Hippocampal formation (tissue), 2 donors: Measurements from ENCODE around the gene CEP112.

Experiments
- DNase-seq, 2 donors: peaks; one replicate each; lab custom pipeline; 2025; lab: John Stamatoyannopoulos, UW

CEP112 gene

DNA sequence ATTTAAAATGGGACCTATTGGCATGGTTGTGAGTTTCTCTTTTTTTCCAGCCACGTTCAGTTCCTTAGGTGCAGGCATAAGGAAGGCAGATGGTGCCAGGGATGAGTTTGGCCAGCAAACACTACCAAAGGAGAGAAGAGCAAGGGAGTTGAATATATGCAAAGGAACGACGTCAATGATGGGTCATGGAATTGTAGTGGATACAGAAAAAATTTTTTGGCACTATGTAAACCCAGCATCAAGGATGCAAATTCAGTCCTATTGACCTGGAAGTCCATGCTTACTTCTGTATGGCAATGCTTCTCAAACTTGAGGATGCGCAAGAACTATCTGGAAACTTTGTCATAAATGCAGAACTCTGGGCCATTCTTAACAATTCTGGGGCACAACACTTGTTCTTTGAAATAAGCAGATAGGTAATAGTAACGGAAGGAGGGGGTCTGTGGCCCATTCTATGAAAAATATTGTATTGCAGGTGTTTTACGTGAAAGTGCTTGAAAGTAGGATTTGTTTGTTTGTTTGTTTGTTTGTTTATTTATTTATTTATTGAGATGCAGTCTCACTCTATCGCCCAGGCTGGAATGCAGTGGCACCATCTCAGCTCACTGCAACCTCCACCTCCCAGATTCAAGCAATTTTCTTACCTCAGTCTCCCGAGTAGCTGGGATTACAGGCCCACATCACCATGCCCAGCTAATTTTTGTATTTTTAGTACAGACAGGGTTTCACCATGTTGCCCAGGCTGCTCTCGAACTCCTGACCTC is 19.3 kb upstream of the CEP112 start:
- DNase-seq, result no peak

DNA sequence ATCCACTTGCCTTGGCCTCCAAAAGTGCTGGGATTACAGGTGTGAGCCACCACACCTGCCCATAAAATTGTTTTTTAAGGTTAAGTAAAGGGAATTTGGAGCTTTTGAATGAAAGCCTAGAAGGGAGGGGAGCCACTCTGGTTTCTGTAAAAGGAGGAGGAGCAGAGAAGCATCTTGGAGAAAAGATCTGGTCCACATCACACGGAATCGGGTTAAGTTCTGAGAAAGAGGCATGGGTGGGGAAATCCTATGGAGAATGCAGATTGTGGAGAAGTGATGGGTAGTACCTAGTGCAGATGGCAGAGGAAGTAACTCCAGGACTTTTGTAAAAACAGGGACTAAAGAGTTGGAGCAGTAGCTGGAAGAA is 18.3 kb upstream of the CEP112 start:
- DNase-seq, result no peak

DNA sequence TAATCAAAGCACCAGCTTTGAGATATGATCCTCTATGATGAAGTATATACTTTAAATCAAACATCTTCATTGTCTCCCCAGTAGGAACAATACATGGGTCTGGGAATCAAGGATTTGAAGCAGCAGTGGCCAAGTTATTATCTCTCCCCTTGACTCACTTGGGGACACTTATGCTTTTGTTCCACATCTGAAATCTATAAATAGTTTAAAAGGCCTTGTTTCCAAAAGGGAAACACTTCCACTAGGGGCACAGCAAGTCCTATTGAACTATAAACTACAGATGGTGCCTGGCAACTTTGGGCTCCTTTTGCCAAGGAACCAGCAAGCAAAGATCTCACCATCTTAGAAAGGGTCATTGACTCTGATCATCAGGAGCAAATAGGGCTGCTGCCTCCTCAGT is 16.0 kb upstream of the CEP112 start:
- DNase-seq, result no peak

DNA sequence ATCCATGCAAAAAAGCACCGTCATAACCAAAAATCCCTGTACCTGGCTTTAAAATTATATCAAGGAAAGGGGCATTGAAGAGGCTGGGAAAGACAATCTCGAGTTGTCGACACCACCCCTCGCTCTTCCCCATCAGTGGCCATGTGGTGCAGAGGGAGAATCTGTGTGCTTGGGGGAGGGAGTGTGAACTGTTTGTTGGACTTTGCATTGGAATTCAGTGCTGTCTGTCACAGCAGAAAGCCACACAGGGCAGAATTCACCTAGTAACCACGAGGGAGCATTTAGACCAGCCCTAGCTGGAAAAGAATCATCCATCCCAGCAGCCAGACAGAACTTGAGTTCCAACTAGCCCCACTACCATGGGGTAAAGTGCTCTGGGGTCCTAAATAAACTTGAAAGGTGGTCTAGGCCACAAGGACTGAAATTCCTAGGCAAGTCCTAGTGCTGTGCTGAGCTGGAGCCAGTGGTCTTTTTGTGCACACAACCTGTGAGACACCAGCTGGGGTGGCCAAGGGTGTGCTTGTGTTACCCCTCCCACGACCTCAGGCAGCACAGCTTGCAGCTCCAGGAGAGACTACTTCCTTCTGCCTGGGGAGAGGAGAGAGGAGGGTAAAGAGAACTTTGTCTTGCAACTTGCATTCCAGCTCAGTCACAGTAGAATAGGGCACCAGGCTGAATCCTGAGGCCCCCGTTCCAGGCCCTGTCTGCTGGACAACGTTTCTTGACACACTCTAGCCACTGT is 11.5 kb upstream of the CEP112 start:
- no peak for DNase-seq

DNA sequence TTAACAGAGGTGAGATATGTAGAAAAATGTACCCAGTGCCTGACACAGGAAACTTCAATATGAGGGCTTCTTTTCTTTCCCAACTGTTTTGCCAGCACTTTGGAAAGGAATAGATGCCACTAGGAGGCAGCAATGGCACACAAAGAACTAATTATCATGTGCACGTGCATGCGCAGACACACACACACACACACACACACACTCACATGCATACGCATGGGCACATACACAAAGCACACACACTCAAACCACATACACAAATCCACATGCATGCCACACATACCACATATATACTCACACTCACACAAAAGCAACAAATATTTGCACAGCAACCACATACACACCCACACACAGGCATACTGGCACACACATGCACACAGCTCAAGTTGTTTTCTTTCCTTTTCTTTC is 8.8 kb upstream of the CEP112 start:
- DNase-seq, result peak; percentile 12 to 15

DNA sequence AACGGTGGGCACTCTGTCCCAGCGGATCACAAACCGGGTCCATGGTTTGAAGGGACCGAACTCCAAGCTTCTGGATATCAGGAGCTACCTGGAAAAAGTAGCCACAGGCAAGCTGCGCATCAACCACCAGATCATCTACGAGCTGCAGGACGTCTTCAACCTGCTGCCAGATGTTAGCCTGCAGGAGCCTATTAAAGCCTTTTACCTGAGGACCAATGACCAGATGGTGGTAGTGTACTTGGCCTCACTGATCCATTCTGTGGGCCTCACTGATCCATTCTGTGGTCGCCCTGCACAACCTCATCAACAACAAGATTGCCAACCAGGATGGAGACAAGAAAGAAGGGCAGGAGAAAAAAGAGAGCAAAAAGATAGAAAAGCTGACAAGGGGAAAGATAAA is 6.3 kb upstream of the CEP112 start:
- no peak for DNase-seq

DNA sequence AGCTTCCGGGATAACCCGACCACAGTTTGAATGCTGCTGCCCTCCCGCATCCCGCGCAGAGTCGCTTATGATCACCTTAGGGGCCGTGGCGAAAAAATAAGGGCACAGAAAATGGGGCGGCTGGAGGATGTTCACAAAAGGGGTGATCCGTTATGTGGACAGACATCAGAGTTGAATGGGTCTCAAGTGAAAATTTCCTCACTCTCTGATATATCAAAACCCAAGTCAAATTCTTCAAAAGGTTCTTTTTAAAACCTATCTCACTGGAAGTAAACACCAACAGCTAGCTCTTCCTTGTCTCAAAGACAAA is 400 bp upstream of the CEP112 start:
- DNase-seq, result no peak

DNA sequence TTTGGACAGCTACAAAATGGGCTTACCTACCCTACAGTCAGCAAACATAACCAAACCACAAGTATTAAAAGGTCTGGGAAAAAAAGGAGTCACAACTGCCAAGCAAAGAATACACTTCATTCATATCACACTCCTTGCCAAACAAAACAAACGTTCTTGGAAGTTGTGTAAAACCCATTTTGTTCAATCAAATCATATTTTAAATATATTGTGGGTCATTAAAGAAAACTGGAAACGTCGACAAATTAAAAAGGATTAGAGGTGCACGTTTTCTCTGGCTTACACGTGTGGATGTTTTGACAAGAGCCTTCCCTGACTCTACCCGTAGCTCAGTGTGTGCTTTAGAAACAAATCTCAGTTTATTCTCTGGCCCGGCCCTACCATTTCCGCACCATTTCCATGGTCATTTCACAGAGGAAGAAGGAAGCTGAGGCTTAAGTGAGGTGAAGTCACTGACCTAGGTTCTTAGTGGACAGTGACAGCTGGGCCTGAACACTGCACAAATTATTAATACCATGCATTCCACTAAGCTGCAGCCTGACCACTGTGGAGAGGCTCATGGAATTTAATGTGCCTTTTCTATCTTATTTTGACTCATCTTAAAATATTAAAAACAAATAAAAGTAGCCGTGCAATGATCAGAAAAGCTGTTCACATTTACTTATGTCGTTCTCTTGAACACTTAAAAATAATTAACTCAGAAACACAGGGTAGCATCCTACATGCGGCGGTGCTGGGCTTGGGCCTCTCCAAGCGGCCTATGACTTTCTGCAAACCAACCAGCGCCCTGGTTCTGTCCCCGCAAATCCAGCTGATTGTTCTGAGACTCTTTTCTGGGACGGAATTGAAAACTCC is 968 bp downstream of the CEP112 start:
- no peak for DNase-seq

DNA sequence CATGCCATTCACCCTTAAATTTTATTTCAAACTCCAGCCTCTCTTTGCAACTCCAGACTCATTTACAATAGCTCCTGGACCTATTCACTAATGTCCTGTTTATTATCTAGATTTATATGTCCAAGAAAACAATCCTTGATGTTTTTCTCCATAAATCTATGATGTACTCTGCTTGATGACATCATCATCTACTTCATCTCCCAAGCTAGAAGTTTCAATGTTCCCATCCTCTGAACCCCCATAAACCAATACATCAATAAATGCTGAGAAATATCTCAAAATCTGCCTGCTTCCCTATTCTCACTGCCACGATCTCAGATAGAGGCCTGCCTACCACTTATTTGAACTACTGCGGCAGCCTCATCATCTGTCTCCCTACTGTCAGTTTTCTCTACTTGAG is 4.2 kb downstream of the CEP112 start:
- no peak for DNase-seq

DNA sequence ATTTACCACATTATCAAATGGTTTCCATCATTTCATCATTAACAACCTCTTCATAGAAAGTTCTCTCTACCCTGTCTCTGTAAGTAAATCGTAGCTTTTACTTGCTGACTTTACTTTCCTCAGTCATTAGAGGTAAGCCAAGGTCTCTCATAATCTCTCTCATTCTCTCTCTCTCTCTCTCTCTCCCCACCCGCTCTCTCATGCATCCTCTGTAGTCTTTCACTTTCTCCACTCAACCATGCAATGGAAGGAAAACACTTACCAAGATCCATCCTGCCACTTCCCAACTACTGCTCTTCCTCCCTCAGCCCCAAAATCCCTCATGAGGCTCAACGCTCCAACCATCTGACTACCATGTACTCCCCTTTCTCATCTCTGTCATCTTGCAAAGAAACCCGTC is 6.1 kb downstream of the CEP112 start:
- DNase-seq, result no peak

DNA sequence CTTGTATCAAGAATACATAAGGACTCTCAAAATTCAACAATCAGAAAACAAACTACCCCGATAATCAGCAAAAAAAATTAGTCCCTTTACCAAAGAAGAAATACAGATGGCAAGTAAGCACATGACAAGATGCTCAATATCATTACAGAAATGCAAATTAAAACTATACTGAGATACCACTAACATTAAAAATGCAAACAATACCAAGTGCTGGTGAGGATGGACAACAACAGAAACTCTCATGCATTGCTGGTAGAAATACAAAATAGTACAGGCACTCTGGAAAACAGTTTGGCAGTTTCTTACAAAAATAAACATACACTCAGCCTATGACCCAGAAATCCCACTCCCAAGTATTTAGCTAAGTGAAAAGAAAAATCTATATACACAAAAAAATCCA is 7.5 kb downstream of the CEP112 start:
- DNase-seq, result no peak

DNA sequence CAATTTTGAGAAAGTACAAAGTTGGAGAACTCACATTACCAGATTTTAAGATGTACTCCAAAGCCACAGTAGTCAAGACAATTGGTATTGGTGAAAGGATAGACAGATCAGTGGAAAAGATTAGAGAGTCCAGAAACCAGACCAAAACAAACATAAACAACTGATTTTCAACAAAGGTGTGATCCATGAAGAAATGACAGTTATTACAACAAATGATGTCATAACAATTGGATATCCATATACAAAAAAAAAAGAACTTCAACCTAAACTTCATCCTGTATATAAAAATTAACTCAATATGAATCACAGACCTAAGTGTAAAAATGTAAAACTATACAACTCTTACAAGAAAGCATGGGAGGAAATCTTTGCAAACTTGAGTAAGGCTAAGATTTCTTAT is 8.4 kb downstream of the CEP112 start:
- DNase-seq, result no peak

DNA sequence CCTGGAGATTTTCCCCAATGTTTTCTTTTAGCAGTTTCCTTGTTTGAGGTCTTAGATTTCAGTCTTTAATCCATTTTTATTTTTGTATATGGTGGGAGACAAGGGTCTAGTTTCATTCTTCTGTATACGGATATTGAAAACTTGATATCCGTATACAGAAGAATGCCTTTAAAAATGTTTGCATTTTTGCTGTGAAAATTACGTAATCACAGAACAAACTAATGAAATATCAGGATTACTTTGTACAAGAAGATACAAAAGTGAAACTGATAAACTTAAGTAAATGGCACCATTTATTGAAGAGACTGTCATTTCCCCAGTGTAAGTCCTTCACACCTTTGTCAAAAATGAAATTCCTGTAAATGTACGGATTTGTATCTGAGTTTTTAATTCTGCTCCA is 13.3 kb downstream of the CEP112 start:
- no peak for DNase-seq

DNA sequence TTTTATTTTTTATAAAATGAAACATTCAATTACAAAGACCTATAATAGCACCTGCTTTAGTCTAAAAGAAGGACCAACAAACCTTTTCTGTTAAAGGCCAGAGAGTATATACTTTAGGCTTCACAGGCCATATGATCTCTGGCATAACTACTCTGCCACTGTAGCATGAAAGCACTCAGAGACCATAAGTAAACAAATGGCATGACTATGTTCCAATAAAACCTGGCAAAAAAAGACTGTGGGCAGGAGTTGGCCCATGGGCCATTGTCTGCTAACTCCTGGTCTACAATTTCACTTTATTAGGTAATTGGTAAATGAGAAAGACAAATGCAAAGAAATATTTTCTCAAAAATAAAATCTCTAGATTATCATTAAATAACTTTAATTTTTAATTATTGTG is 14.9 kb downstream of the CEP112 start:
- no peak for DNase-seq

DNA sequence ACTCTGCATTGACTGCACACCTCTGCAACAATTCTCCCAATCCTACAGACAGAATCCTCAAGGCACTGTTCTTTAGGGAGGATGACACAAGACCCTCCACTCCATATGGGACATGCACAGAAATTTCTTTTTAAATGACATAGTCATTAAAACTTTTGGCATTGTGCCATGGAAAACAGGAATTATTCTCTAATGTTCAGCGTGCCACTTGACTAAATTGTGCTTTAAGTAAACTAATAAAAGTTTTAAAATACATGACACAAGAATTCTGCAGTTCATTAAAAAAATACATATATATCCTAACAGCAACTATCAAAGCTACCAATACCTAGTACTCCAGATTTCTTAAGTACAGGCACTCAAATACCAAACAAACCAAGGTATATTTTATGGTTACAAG is 16.0 kb downstream of the CEP112 start:
- no peak for DNase-seq

DNA sequence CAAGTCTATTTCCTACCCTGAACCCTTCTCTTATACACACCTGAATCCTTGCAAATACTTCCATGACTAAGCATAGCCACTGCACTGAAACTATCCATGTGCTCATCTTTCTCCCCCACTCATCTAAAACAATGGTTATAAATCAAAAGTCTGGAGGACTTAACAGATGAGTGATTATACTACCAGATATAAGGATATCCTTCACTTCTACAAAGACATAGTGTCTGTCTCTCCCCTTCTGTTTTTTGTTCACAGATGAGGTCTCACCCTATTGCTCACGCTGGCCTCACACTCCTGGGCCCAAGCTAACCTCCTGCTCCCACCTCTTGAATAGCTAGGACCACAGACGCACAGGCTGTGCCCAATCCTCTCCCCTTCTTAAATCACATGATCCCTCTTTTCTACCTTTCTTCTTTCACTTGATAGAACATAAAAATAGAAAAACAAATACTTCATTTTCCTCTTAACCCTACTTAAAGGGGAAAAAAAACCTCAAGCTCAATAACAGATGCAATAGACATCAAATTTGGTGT is 19.2 kb downstream of the CEP112 start:
- DNase-seq, result no peak

DNA sequence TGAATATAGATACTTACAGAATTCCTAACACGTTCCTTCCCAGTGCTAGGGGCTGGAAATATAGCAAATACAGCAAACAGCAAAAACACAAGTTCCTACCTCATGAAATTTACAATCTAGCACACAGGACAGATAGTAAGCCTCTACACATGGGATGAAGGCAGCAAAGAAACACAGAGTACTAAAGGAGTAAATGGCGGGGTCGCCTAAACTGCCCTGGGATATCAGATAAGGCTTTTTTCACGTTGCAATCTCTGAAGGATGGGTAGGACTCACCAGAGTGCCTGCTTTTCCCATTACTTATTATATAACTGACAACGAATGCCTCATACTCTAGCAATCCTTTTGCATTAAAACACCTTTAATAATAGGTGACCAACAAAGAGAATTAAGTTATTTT is 19.8 kb downstream of the CEP112 start:
- DNase-seq, result no peak

DNA sequence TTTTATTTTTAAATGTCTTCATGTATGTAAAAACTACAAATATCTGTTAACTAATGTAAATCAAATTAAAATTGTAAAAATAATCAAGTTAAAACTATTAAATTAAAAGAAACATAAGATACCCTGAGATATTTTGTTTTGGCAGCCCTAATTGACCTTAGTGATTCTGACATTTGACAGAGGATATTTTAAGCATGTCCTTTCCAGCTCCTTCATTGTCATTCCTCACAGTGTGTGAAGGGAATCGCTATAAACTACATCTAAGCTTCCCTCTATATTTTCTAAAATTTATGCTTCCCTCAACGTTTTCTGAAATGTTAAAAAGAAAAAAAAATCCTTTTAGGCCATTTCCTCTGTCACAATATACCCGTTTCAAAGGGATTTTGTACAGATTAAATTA is 20.2 kb downstream of the CEP112 start:
- no peak for DNase-seq

DNA sequence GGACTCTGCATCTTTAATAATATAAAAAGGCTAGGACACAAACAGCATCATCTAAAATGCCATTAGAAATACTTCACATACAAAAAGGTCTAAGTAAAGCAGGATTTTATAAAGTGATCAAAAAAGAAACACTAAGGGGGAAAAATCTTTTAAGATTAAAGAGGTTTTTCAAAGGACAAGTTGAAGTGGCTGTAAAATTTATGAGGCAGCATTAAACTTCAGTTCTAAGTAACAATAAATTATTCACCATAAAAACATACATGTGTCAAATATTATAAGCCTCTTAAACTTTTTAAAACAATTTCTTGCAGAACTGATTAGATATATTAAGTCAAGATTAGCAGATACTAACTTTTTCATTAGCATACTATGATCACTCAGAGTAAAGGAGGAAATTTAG is 20.8 kb downstream of the CEP112 start:
- DNase-seq, result no peak

DNA sequence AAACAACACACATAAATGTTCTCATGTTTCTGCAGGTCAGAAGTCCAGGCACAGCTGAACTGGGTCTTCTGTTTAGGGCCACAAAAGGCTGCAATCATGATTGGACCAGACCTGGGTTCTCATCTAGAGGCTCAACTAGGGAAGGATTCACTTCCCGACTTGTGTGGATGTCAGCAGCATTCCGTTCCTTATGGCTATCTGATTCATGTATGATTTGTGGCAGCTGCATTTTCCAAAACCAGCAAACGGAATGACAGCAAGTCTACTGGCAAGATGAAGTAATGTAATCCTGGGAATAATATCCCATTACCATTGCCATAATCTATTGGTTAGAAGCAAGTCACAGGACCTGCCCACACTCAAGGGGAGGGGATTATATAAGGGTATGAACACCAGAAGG is 22.1 kb downstream of the CEP112 start:
- DNase-seq, result no peak

DNA sequence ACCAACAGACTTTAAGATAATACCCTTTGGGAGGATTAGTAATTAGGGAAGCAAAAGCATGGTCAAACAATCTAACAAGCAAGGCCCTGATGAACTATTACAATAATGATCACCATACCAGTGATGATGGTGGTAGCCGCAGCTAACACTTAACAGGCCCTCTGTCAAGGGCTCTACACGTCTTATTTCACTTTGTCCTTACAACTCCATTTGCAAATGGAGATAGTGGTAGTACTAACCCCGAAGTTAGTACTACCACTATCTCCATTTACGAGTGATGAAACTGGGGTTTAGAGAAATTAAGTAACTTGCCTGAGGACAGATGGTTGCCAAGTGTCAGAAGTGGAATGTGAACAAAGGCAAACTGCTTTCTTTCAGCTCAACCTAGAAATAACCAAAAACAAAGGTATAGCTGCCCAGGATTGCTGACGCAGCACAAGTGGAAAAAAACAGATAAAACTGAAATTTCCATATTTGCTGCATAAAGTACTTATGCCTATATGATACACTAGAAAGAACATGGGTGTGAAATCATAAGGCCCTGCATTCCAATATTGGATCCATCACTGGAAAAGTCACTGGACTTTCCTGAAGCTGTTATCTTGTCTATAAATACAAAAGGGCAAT is 24.6 kb downstream of the CEP112 start:
- no peak for DNase-seq

DNA sequence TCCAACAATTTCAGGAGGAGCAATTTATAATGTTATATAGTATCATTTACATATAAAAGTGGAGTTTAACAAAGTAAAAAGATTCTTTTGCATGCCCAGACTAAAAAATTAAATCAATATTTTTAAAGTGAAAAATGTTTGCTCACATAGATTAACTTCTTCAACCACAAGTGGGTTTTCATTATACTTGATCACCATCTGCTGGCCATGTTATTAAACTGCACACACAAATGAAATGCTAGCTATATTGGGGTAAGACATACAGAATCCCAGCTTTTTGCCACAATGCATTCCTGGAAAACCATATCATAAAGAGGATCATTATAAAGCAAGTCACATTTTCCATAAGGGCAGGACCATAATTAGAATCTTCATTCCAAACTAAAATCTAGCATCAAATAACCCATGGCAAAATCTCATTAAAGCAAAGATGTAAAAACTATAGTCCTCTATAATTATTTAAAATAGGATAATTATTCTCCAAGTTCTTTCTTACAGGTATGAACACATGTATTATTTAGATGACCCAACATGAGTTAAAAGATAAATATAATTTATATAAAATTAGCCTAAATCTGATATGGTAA is 26.3 kb downstream of the CEP112 start:
- peak in 1 of 2 donors; percentile 54 for DNase-seq
